Activated naive CD4-positive, alpha-beta T cell treated with anti-CD3 and anti-CD28 coated beads, Interleukin-2, amount 50 U/mL, for 72 hours (primary cell): ENCODE results near the gene ANO2. TPM values are rescaled to one million over a fixed set of nuclear protein-coding genes. Genes with fewer than 3 reads are reported as not detected.
A peak's percentile ranks its signal among the peaks of the same experiment; 100 is the strongest.

Experiments
- ATAC-seq, 2 donors: fragments of 150-1000 bp; cut with Tn5 transposase; 2 replicates each; pipeline ENCODE4 v1.10.0; 2021; ENCODE audit warnings: mild to moderate bottlenecking in 2 of 2, moderate library complexity in 2 of 2
- DNase-seq, 2 donors: peaks; one replicate each; pipeline ENCODE4 v3.0.0; 2021 to 2022; ENCODE audit warnings: low spot score in 2 of 2
- H3K27ac Mint-ChIP-seq, 2 donors: one replicate each; pipeline ENCODE4 v1.8.0; 2022; ENCODE audit warnings: mild to moderate bottlenecking in 2 of 2, mixed read lengths in 2 of 2
- H3K36me3 Mint-ChIP-seq, 2 donors: one replicate each; pipeline ENCODE4 v1.8.0; 2022; ENCODE audit warnings: mixed read lengths in 2 of 2
- H3K9me3 Mint-ChIP-seq, 2 donors: one replicate each; pipeline ENCODE4 v1.8.0; 2022; ENCODE audit warnings: mixed read lengths in 2 of 2
- total RNA-seq, 2 donors: library from RNA; stranded (reverse); gene quantifications; one replicate each; pipeline ENCODE4 v1.2.3, GENCODE V29; 2022

ANO2 gene
- total RNA-seq, 2 donors from 2014 or later: not detected

DNA sequence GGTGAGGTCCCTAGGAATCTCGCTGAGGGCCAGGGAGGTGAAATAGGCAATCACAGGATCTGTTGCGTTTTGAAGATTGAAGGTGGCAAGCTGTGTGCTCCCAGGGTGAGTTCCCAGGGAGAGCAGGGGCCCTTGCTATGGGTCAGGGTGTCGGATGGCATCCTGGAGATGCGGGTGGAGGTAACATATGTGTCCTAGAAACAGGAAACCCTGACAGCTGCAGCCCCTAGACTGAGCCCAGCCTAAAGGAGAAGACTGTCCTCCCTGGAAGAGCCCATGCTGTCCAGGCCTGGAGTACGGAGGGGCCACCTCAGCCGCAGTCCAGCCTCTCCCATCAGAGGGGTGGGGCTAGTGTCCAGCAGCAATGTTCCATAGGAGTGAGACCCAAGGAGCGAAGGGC lies 318.9 kb downstream of the ANO2 start:
- H3K36me3 Mint-ChIP-seq: no peaks in the 10 kb centered on the region
- H3K27ac Mint-ChIP-seq: no peak overlapping the region

DNA sequence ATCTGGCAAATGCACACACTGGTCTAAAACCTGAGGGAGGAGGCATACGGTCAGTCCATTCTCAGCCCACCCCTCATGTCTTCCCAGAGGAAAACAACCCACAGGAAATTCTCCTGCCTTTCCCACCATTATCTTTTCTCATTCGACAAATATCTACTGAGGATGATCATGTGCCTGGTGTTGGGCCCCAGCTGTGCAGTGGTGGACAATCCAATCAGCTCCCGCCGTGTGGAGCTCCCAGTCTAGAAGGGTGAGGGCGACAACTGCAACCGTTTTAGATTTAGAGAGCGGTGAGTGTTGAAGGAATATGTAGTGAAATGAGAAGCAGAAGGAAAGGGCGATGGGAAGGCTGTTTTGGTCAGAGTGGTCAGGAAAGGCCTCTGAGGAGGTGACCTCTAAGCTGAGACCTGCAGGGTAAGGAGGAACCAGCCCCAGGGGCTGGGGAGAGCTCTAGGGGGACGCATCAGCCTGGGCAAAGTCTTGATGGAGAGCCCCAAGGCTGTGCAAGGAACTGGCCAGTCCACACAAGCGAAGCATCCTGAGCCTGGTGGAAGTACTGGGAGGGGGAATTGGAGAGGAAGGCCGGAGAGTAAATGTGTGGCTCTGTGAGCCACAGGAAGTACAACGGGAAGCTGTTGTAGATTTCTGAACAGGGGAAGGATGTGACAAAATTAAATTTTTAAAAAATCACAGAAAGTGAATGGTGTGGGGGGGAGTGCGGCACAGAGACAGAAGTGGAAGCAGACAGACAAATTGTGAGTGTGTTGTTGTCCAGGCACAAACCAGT lies 320.4 kb downstream of the ANO2 start:
- peak overlapping the region in 1 of 2 donors; percentile 25 for H3K27ac Mint-ChIP-seq
- ATAC-seq (no peak), DNase-seq (no peak)
- no peaks in the 10 kb centered on the region for H3K36me3 Mint-ChIP-seq
- no peaks in the 10 kb centered on the region for H3K9me3 Mint-ChIP-seq

More for the DNA sequence above, 318.9 kb downstream of the ANO2 start:
- H3K9me3 Mint-ChIP-seq: no peaks in the 10 kb centered on the region
- no peak for DNase-seq
- no peak for ATAC-seq

DNA sequence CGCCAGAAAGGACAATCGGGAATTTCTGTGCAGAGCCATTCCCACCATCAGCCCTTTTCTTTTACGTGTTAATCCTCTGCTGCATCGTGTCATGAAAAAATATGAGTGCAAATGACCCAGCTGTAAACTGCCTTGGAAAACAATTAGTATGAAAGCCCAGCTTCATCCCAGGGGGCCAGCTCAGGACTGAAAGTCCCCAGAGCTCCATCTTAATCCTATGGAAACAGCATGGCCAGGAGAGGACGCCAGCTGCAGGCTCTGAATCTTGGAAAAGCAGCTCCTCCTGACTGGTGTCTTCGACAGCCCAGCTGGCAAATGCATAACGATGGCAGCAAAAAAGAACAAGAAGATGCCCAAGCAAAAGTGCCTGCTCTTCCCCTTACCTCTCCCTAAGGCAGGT lies 321.6 kb downstream of the ANO2 start:
- ATAC-seq: no peak
- no peak for DNase-seq
- H3K36me3 Mint-ChIP-seq: no peaks in the 10 kb centered on the region
- no peak overlapping the region for H3K27ac Mint-ChIP-seq
- no peaks in the 10 kb centered on the region for H3K9me3 Mint-ChIP-seq

DNA sequence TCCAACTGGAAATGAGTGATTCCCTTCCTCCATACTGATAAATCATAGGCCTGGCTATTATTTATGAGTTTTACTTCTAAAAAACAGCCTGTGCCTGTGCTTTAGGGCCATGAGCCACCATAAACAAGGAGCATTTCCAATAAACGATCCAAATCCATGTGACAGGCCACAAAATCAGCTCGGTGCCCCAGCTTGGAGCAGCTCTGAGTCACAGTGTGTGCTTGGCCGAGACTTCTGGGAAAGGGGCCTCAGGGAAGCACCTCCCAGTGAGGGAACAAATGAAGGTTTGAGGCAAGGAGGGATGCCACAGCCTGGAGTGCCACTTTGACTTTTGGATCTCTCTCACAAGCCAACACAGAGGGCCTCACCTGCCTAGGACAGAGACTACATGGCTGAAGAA lies 322.8 kb downstream of the ANO2 start:
- H3K27ac Mint-ChIP-seq: peak overlapping the region in 1 of 2 donors; percentile 53
- ATAC-seq (no peak), DNase-seq (no peak)
- no peaks in the 10 kb centered on the region for H3K36me3 Mint-ChIP-seq
- no peaks in the 10 kb centered on the region for H3K9me3 Mint-ChIP-seq

DNA sequence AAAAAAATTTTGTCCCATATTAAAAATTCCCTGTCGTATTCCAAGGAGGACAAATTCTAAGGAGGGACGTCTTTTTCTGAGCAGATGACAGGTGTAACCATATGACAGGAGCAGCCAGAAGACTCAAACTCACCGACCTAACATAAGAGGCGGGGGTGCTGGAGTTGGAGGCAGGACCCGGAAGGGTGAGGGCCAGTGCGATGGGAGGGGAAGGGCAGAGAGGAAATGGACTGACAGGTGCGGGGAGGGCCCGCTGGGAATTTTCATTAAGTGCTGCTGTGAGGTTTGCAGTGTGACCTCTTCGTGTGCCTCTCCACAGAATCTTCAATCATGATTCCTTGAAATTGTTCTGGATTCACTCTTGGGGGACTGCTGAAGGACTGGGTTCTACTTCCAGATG lies 323.7 kb downstream of the ANO2 start:
- ATAC-seq: no peak
- no peaks in the 10 kb centered on the region for H3K9me3 Mint-ChIP-seq
- H3K27ac Mint-ChIP-seq: peak overlapping the region in 1 of 2 donors; percentile 83
- DNase-seq: no peak
- H3K36me3 Mint-ChIP-seq: no peaks in the 10 kb centered on the region

DNA sequence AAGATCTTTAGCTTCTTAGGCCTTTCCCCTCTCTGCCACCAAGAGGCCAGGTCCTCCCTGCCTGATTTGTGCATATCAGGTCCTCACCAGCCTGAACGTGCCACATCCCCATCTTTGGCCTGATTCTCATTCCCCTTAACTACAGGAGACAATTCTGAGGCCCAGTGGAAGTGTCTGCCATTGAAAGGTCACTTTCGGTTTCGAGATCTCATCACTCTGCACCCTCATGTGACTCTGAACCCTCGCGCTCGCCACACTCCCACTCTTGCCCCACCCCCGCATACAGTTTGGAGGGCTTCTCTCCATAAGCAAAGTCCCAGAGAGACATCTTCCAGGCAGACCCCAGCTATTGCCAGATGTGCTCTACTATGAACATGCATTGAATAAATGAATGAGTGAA lies 324.2 kb downstream of the ANO2 start:
- H3K27ac Mint-ChIP-seq: no peak overlapping the region
- no peaks in the 10 kb centered on the region for H3K36me3 Mint-ChIP-seq
- ATAC-seq: no peak
- H3K9me3 Mint-ChIP-seq: no peaks in the 10 kb centered on the region
- DNase-seq: no peak

DNA sequence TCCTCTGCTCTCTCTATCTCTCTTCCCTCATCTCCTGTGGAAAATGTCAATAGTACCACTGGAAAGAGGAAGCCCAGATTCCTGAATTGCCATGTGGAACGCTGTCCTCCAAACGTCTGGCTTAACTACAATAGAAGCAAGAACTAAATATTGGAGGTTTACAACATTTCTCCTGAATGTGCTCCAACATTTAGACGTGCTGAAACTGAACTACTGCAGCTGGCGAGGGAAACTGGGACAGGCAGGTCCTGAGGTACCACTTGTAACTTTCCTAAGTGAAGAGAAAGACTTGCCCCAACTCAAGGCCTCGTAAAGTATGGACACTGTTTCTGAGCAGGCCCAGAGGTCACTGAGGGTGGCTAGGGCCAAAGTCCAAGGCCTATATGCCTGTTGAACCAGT lies 325.4 kb downstream of the ANO2 start:
- H3K36me3 Mint-ChIP-seq: no peaks in the 10 kb centered on the region
- no peak for DNase-seq
- no peak overlapping the region for H3K27ac Mint-ChIP-seq
- ATAC-seq: no peak
- H3K9me3 Mint-ChIP-seq: no peaks in the 10 kb centered on the region

DNA sequence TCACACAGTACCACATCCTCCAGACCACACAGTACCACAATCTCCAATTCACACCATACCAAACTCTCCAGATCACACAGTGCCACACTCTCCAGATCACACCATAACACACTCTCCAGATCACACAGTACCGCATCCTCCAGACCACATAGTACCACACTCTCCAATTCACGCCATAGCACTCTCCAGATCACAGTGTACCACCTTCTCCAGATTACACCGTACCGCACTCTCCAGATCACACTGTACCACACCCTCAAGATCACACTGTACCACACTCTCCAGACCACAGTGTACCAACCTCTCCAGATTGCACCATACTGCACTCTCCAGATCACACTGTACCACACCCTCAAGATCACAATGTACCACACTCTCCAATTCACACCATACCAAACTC lies 328.2 kb downstream of the ANO2 start:
- no peaks in the 10 kb centered on the region for H3K9me3 Mint-ChIP-seq
- no peaks in the 10 kb centered on the region for H3K36me3 Mint-ChIP-seq
- ATAC-seq (no peak), DNase-seq (no peak)
- H3K27ac Mint-ChIP-seq: no peak overlapping the region

DNA sequence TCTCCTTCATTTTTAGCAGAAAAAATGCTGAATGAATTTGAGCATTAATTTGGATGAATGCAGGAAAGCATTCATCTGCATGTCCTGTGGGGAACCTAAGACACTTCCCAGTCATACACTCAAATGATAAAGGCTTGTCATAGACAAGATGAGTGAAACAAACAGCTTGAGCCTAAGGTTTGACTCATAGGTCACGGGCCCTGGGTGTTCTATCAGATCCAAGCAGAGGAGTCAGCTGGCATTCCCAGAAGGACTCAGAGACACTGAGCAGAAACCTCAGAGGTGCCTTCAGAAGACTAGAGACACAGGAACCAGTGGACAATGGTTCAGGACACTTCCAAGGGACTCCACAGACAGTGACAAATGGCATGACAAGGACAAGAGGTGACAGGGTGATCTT lies 329.3 kb downstream of the ANO2 start:
- H3K9me3 Mint-ChIP-seq: no peaks in the 10 kb centered on the region
- H3K36me3 Mint-ChIP-seq: no peaks in the 10 kb centered on the region
- ATAC-seq (no peak), DNase-seq (no peak)
- no peak overlapping the region for H3K27ac Mint-ChIP-seq

DNA sequence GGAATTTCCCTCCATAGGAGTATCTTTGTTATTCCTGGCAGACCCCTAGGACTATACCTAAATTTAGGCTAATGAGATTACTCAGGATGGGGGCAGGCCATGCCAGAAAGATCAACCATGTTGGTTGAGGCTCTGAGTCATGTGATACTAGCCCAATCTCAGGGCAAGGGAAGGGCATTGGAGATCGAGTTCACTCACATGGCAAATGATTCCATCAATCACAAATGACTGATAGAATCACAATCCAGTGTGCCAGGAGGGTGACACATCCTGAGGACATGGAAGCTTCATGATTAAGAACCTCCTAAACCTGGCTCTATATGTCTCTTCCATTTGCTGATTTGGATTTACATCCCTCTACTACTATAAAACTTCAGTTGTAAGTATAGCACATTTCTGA lies 330.8 kb downstream of the ANO2 start:
- H3K9me3 Mint-ChIP-seq: no peaks in the 10 kb centered on the region
- DNase-seq (no peak), ATAC-seq (no peak)
- no peak overlapping the region for H3K27ac Mint-ChIP-seq
- no peaks in the 10 kb centered on the region for H3K36me3 Mint-ChIP-seq

DNA sequence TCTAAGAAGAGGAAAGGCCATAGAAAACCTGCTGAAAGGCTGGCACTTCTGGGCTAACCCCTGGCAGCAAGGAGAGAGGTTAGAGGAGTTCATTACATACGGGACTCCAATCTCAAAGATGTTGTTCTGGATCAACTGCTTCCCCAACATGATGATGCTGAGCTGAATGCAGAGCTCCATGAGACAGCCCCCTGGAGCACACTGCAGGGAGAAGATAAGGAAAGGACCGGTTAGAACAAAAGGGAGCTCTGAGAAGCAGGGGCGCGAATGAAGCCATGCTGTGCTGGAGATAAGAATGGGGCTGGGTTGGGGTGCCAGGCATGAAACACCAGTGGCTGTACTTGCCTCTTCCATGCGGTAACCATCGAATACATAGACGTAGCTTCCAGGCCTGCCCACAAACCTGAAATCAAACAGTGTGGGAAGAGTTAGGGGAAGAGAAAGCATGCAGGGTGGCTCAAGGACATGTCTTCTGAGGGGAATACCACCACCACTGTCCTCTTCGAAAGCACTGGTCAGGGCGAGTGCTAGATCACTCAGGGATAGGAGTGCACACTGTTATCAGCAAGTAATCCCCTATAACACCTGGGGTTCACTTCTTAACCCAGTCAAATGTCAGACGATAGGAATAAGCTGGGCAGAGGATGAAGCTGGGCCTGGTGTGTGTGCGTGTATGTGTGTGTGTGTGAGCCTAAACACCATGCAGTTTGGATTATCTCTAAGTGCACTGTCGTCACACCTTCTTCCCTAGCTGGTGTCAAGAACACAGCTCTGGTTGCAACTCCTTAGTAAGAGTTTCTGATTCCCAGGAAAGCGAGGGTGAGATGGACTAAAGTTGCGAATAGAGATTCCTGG lies 332.3 kb downstream of the ANO2 start:
- ATAC-seq: no peak
- H3K9me3 Mint-ChIP-seq: no peaks in the 10 kb centered on the region
- no peak for DNase-seq
- H3K36me3 Mint-ChIP-seq: no peaks in the 10 kb centered on the region
- H3K27ac Mint-ChIP-seq: no peak overlapping the region

DNA sequence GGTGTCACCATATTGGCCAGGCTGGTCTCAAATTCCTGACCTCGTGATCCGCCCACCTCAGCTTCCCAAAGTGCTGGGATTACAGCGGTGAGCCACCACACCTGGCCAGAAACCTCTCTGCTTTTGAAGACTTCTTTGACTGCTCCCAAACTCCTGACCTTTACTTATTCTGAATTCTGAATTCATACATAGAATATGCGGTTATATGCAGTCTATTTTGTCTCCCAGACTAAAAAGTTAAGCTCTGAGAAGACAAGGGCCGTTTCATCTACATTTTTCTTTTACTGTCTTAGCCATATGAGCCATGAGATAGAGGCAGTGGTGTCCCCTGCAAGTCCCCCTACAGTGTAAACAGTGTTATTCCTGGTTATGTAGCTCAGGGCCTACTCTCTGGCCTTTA lies 333.9 kb downstream of the ANO2 start:
- no peak for DNase-seq
- H3K36me3 Mint-ChIP-seq: no peaks in the 10 kb centered on the region

DNA sequence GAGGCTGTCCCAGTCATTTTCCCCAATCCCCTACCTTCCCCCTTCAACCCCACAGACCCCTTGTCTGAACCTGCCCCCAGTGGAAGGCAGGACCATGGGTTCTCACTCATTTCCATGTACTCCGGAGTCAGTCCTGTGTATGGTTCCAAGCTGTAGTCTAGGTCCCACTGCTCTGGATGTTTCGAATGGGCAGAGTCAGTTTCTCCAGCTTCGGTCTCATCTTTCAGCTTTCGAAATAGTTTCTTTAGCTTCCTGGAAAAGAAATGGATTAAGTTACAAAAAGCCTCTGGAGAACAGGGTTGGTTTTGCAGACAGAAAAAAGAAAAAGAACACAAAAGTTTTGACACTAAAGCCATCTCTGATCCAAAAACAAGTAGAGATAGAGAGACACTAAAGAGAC lies 345.7 kb downstream of the ANO2 start:
- H3K36me3 Mint-ChIP-seq: peaks cover 0 to 4% of the 10 kb centered on the region in 2 donors
- H3K9me3 Mint-ChIP-seq: peaks cover 4 to 8% of the 10 kb centered on the region in 2 donors
- DNase-seq: no peak
- no peak overlapping the region for H3K27ac Mint-ChIP-seq
- ATAC-seq: no peak

More for the DNA sequence above, 333.9 kb downstream of the ANO2 start:
- H3K27ac Mint-ChIP-seq: no peak overlapping the region
- no peaks in the 10 kb centered on the region for H3K9me3 Mint-ChIP-seq
- no peak for ATAC-seq

DNA sequence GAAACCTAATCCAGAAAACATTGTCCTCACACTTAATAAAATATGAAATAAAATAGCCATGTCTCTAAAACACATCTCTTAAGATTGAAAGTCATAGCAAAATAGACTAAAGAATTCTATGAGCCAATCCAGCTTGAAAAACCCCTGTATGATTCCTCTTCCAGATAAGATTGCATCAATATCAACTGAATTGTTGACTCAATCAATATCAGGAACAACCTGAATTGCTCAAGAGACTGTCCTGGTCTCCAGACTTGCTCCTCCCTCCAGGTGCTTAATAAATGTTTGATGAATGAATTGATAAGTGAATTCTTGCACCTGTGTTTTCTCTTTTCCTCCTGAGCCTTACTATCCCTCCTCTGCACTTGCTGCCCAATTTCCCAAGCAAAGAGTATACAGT lies 351.1 kb downstream of the ANO2 start:
- Mint-ChIP-seq H3K36me3 (peaks cover 0 to 4% of the 10 kb centered on the region in 2 donors), H3K9me3 (peaks cover 3 to 4% of the 10 kb centered on the region in 2 donors), H3K27ac (no peak overlapping the region)
- no peak for DNase-seq
- no peak for ATAC-seq

DNA sequence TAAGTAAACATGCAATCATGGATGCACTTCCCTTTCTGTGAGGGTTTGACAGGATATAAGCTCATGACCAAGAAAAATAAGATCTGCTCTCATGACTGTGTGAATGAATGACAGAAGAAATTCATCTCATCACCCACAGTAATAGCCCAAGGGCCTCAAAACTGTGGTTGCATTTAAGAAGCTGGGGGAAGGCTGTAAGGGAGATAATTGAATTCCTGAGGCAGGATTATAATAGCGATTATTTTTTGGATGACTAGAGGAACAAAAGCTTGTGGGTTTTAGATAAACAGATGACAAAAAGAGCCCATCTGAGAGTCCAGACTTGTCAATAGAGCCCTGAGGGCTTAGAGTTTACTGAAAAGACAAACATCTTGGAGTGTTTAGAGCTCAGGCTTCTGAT lies 352.0 kb downstream of the ANO2 start:
- H3K36me3 Mint-ChIP-seq: no peaks in the 10 kb centered on the region
- DNase-seq (no peak), ATAC-seq (no peak)
- no peak overlapping the region for H3K27ac Mint-ChIP-seq
- peaks cover 0 to 4% of the 10 kb centered on the region in 2 donors for H3K9me3 Mint-ChIP-seq

DNA sequence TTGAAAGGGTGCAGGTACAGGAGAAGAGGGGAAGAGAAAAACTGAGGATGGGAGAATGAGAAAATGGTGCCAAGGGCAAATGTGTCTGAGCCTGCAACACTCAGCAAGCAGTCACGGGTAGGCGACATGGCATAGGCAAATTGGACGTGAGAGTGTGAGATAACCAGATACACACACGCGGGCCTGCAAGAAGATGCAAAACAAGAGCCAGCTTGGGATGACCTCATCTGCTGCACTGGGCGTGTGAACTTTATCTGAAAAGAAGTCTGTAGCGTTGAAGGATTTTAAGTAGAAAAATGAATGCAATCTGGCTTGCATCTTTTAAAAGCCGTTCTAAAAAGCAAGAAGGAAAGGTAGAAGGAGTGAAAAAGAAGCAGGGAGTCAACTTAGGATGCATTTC lies 352.7 kb downstream of the ANO2 start:
- no peaks in the 10 kb centered on the region for H3K36me3 Mint-ChIP-seq
- H3K27ac Mint-ChIP-seq: no peak overlapping the region
- ATAC-seq: no peak
- peaks cover 0 to 4% of the 10 kb centered on the region in 2 donors for H3K9me3 Mint-ChIP-seq
- DNase-seq: no peak

DNA sequence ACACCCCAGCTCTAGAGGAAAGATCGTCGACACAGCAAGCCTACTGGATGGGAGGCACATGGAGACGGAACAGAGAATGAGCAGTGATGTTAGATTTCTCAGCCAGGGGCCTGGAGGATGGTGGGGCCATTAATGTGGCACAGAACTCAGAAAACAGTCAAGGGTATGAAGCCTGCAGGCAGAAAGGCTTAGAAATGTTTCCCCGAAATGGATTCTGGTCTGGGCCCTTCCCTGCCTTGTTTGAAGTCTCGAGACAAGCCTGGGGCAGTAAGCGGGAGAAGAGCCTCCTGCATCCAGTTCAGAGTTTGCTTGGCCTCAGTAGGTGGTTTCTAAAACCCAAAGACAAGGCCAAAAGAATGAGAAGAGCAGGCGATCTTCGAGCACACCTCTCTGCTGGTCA lies 354.7 kb downstream of the ANO2 start:
- no peaks in the 10 kb centered on the region for H3K9me3 Mint-ChIP-seq
- H3K27ac Mint-ChIP-seq: no peak overlapping the region
- no peaks in the 10 kb centered on the region for H3K36me3 Mint-ChIP-seq
- ATAC-seq: no peak
- DNase-seq: no peak

DNA sequence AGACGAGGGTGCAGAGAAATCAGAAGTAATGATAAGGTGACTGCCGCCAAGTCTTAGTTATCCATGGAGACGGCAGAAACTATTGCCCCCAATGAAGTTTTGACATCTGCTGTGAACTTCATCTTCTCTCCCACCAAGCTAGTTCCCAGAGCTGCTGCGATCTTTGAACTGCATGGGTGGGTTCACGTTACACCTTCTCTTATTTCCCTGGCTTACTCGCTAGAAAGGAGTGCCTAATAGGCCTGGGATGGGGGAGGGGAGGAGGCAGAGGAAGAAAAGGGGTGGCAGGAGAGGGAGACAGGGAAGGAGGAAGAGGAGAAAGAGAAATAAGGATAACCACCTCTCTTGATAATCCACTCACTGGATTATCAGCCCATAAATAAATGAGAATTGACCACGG lies 356.0 kb downstream of the ANO2 start:
- ATAC-seq: no peak
- Mint-ChIP-seq H3K36me3 (no peaks in the 10 kb centered on the region), H3K27ac (no peak overlapping the region), H3K9me3 (no peaks in the 10 kb centered on the region)
- DNase-seq: no peak
